K562 (cell line): ENCODE measurements around the gene NECAP2. TPM values are rescaled to one million over a fixed set of nuclear protein-coding genes. Genes with fewer than 3 reads are reported as not detected.

Source experiments
- CCAR2 ChIP-seq: fragments of 200-400 bp; formaldehyde crosslinking; IDR thresholded peaks from 2 replicates; pipeline ENCODE4 v1.6.1; 2017; ENCODE audit warnings: mild to moderate bottlenecking, low read depth, low read length
- GABPA ChIP-seq: fragments of 200-800 bp; sonication (Bioruptor generic); conservative IDR thresholded peaks from 2 replicates; pipeline ENCODE4 v1.6.1; 2016; ENCODE audit warnings: low read depth, missing genetic modification characterization, missing compliant biosample characterization
- HMGN3 ChIP-seq: IDR thresholded peaks from 2 replicates; pipeline ENCODE4 v1.6.1; 2011; ENCODE audit warnings: borderline replicate concordance, low read depth, mild to moderate bottlenecking, mixed read lengths, low read length; ENCODE audit not compliant: insufficient read length; ENCODE audit errors: extremely low read depth
- HNRNPK ChIP-seq: fragments of 200-400 bp; formaldehyde crosslinking; IDR thresholded peaks from one replicate; pipeline ENCODE4 v1.6.1; 2018; ENCODE audit warnings: mild to moderate bottlenecking, low read depth, low read length; ENCODE audit not compliant: poor library complexity, severe bottlenecking
- LEF1 ChIP-seq: fragments of 450-650 bp; IDR thresholded peaks from 2 replicates; pipeline ENCODE4 v1.6.1; 2016; ENCODE audit warnings: mild to moderate bottlenecking
- MYNN ChIP-seq, 2 experiments: sonication (generic); formaldehyde crosslinking in 1 of 2; IDR thresholded peaks; 2 replicates each; pipeline versions ENCODE4 v1.5.0 to v1.6.1; 2016 to 2020; ENCODE audit warnings: antibody characterized with exemption in 1 of 2, missing genetic modification reagents in 1 of 2
- PCBP2 ChIP-seq: fragments of 200-400 bp; formaldehyde crosslinking; IDR thresholded peaks from 2 replicates; pipeline ENCODE4 v1.6.1; 2018; ENCODE audit warnings: low read length, low read depth, mild to moderate bottlenecking, moderate library complexity; ENCODE audit not compliant: poor library complexity, severe bottlenecking
- POLR2B ChIP-seq: fragments of 450-650 bp; IDR thresholded peaks from 2 replicates; pipeline ENCODE4 v1.6.1; 2018; ENCODE audit warnings: low read depth; ENCODE audit not compliant: partially characterized antibody
- RBFOX2 ChIP-seq: fragments of 200-400 bp; formaldehyde crosslinking; IDR thresholded peaks from 2 replicates; pipeline ENCODE4 v1.6.1; 2017; ENCODE audit warnings: low read depth, mild to moderate bottlenecking, low read length, moderate library complexity
- SAP30 ChIP-seq: fragments of 200-600 bp; sonication (generic); IDR thresholded peaks from 2 replicates; pipeline ENCODE4 v1.6.1; 2012; ENCODE audit warnings: borderline replicate concordance, low read depth, mild to moderate bottlenecking, moderate library complexity, low read length, control low read depth, inconsistent platforms; ENCODE audit not compliant: insufficient read depth, poor library complexity, severe bottlenecking
- SMARCA4 ChIP-seq: fragments of 450-650 bp; IDR thresholded peaks from 2 replicates; pipeline ENCODE4 v1.6.1; 2016
- SMARCE1 ChIP-seq: fragments of 450-650 bp; IDR thresholded peaks from 2 replicates; pipeline ENCODE4 v1.7.1; 2016; ENCODE audit warnings: mild to moderate bottlenecking
- ZNF124 ChIP-seq: sonication (generic); formaldehyde crosslinking; IDR thresholded peaks from 2 replicates; pipeline ENCODE4 v1.8.1; 2022; ENCODE audit warnings: missing genetic modification reagents
- polyA plus RNA-seq, 8 experiments: library from polyadenylated mRNA; depleted of rRNA in 4 of 8; stranded (reverse) in 5 of 8; unstranded in 3 of 8; fragments of >200 nt; fragmentation: Nextera tagmentation in 2 of 8; fragmentation: Illumina TruSeq in 1 of 8; extraction: Ambion mirVana in 2 of 8; extraction: Trizol in 1 of 8; gene quantifications; 2 replicates each; pipeline versions ENCODE4 v1.2.1 to v1.2.3, GENCODE V29; 2011 to 2014; ENCODE audit warnings: inconsistent platforms in 1 of 8, missing spikeins in 1 of 8
- total RNA-seq, 7 experiments: library from RNA; depleted of rRNA in 6 of 7; stranded (reverse); fragments of >200 nt in 6 of 7; fragmentation: Illumina TruSeq in 2 of 7; extraction: Trizol in 2 of 7; gene quantifications; 2 replicates each; pipeline versions ENCODE4 v1.2.1 to v1.2.3, GENCODE V29; 2011 to 2021; ENCODE audit warnings: low replicate concordance in 1 of 7
- TF ChIP-seq, protein P1 (sequence below): sonication (generic); formaldehyde crosslinking; IDR thresholded peaks from 2 replicates; pipeline ENCODE4 v1.8.0; 2023; ENCODE audit warnings: mild to moderate bottlenecking, missing genetic modification reagents
- TF ChIP-seq, protein P2 (sequence below): fragments of 450-650 bp; formaldehyde crosslinking; IDR thresholded peaks from 2 replicates; pipeline ENCODE4 v1.4.0; 2022; ENCODE audit warnings: missing genetic modification characterization
- TF ChIP-seq, protein P3 (sequence below): fragments of 450-650 bp; IDR thresholded peaks from 2 replicates; pipeline ENCODE4 v1.6.1; 2014; ENCODE audit warnings: low read depth, mild to moderate bottlenecking, moderate library complexity, borderline replicate concordance
- TF ChIP-seq, protein P4 (sequence below): sonication (generic); formaldehyde crosslinking; IDR thresholded peaks from 2 replicates; pipeline ENCODE4 v1.8.1; 2023; ENCODE audit warnings: mild to moderate bottlenecking, missing genetic modification reagents

NECAP2 gene
- total and polyA plus RNA-seq, 9 of the 15 experiments (the other 6 are each of a cell fraction or from before 2014, with no cell fraction given): 22.7 to 107 (median 79.2) TPM

DNA sequence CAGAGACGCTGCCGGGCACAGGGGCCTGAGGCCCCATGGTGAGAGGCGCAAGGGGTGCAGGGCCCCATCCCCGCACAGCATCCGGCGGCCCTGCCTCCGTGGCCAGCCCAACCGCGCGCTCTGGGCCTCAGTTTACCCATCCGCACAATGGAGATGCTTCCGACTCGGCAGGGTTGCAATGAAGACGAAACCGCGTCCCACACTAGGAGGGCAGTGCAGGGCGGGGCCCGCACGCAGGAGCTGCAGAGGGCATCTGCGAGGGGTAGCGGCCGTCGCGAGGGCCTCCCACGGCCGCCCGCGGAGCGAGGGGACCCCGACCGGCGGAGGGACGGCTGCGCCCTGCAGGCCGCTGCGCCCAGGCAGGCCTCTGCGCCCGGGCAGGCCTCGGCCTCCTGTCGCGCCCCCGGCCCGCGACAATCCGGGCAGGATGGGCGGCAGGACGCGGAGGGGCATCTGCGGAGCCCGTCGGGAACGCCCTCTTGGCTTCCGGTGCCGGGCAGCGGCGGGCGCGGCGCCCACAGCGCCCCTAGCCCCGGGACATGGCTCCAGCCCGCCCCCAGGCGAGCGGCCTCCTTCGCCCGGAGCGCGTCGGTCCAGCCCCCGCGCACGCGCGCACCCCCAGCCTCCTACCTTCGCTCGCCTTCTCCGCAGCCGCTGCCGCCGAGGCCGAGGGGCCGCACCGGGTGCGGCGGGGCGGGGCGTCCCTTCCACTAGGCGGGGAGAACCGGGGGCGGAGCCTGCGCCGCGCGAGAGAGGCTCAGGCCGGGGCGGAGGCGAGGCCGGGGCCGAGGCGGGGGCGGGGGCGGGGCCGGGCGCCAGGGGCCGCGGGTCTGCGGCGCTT, 58.3 kb downstream of the NECAP2 start (continued):
- no peak for TF ChIP-seq POLR2B
- no peak for TF ChIP-seq ZNF124 (CRISPR knock-in tag)
- TF ChIP-seq SAP30: no peak
- no peak for TF ChIP-seq HNRNPK
- TF ChIP-seq PCBP2: no peak
- TF ChIP-seq MYNN (IDR thresholded peaks at IDR 0.05): no peak
- no peak for TF ChIP-seq MYNN (CRISPR knock-in tag; IDR thresholded peaks at IDR 0.05)
- TF ChIP-seq, protein P1, sequence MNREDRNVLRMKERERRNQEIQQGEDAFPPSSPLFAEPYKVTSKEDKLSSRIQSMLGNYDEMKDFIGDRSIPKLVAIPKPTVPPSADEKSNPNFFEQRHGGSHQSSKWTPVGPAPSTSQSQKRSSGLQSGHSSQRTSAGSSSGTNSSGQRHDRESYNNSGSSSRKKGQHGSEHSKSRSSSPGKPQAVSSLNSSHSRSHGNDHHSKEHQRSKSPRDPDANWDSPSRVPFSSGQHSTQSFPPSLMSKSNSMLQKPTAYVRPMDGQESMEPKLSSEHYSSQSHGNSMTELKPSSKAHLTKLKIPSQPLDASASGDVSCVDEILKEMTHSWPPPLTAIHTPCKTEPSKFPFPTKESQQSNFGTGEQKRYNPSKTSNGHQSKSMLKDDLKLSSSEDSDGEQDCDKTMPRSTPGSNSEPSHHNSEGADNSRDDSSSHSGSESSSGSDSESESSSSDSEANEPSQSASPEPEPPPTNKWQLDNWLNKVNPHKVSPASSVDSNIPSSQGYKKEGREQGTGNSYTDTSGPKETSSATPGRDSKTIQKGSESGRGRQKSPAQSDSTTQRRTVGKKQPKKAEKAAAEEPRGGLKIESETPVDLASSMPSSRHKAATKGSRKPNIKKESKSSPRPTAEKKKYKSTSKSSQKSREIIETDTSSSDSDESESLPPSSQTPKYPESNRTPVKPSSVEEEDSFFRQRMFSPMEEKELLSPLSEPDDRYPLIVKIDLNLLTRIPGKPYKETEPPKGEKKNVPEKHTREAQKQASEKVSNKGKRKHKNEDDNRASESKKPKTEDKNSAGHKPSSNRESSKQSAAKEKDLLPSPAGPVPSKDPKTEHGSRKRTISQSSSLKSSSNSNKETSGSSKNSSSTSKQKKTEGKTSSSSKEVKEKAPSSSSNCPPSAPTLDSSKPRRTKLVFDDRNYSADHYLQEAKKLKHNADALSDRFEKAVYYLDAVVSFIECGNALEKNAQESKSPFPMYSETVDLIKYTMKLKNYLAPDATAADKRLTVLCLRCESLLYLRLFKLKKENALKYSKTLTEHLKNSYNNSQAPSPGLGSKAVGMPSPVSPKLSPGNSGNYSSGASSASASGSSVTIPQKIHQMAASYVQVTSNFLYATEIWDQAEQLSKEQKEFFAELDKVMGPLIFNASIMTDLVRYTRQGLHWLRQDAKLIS: no peak
- TF ChIP-seq GABPA (tag): peak; percentile 72
- TF ChIP-seq, protein P2, sequence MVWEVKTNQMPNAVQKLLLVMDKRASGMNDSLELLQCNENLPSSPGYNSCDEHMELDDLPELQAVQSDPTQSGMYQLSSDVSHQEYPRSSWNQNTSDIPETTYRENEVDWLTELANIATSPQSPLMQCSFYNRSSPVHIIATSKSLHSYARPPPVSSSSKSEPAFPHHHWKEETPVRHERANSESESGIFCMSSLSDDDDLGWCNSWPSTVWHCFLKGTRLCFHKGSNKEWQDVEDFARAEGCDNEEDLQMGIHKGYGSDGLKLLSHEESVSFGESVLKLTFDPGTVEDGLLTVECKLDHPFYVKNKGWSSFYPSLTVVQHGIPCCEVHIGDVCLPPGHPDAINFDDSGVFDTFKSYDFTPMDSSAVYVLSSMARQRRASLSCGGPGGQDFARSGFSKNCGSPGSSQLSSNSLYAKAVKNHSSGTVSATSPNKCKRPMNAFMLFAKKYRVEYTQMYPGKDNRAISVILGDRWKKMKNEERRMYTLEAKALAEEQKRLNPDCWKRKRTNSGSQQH (CRISPR knock-in tag): no peak
- TF ChIP-seq, protein P3, sequence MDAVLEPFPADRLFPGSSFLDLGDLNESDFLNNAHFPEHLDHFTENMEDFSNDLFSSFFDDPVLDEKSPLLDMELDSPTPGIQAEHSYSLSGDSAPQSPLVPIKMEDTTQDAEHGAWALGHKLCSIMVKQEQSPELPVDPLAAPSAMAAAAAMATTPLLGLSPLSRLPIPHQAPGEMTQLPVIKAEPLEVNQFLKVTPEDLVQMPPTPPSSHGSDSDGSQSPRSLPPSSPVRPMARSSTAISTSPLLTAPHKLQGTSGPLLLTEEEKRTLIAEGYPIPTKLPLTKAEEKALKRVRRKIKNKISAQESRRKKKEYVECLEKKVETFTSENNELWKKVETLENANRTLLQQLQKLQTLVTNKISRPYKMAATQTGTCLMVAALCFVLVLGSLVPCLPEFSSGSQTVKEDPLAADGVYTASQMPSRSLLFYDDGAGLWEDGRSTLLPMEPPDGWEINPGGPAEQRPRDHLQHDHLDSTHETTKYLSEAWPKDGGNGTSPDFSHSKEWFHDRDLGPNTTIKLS: 0 out of 2 replicates have a peak, but pooled peaks have one; percentile 35
- TF ChIP-seq LEF1: no peak
- peak; percentile 77 for TF ChIP-seq RBFOX2
- no peak for TF ChIP-seq CCAR2
- peak; percentile 73 for TF ChIP-seq HMGN3
- TF ChIP-seq SMARCA4: no peak
- TF ChIP-seq, protein P4, sequence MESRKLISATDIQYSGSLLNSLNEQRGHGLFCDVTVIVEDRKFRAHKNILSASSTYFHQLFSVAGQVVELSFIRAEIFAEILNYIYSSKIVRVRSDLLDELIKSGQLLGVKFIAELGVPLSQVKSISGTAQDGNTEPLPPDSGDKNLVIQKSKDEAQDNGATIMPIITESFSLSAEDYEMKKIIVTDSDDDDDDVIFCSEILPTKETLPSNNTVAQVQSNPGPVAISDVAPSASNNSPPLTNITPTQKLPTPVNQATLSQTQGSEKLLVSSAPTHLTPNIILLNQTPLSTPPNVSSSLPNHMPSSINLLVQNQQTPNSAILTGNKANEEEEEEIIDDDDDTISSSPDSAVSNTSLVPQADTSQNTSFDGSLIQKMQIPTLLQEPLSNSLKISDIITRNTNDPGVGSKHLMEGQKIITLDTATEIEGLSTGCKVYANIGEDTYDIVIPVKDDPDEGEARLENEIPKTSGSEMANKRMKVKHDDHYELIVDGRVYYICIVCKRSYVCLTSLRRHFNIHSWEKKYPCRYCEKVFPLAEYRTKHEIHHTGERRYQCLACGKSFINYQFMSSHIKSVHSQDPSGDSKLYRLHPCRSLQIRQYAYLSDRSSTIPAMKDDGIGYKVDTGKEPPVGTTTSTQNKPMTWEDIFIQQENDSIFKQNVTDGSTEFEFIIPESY (CRISPR knock-in tag): peak; percentile 31; the same call in 1 of the 2 replicates
- no peak for TF ChIP-seq SMARCE1
